Bronchial epithelial cell (primary cell): ENCODE results near the gene LYRM4. TPM values are rescaled to one million over a fixed set of nuclear protein-coding genes. Genes with fewer than 3 reads are reported as not detected.

Experiments used
- DNase-seq: peaks from one replicate; pipeline ENCODE4 v3.0.0-alpha.2; 2010; ENCODE audit warnings: low read depth
- FAIRE-seq: peaks from 2 replicates; lab custom pipeline; 2011; peaks lifted over from hg19 to GRCh38; lab: Jason Lieb, UNC
- H3K27me3 ChIP-seq: 2 replicates; pipeline ENCODE4 v1.5.1; 2011; ENCODE audit warnings: low read length; ENCODE audit not compliant: control insufficient read depth, insufficient read depth
- H3K36me3 ChIP-seq: 2 replicates; pipeline ENCODE4 v1.5.1; 2011; ENCODE audit warnings: low read length; ENCODE audit not compliant: control insufficient read depth, insufficient read depth
- H3K4me3 ChIP-seq: 2 replicates; pipeline ENCODE4 v1.5.1; 2011; ENCODE audit warnings: mild to moderate bottlenecking, low read depth, low read length, control low read depth
- CTCF ChIP-seq: IDR thresholded peaks from 2 replicates; pipeline ENCODE4 v1.5.1; 2011; ENCODE audit warnings: mild to moderate bottlenecking, moderate library complexity, low read length, control low read depth, inconsistent platforms; ENCODE audit not compliant: insufficient read depth, severe bottlenecking
- total RNA-seq: library from RNA; depleted of rRNA; stranded (reverse); fragments of >200 nt; gene quantifications from 2 replicates; pipeline ENCODE4 v1.2.1, GENCODE V29; 2014

Gene LYRM4
- total RNA-seq, 1 donor from 2014 or later, result 15.3 TPM

GRCh38 chr6:5215799-5216198 lies 45.0 kb downstream of the LYRM4 start:
- DNase-seq (no peak), FAIRE-seq (no peak)
- no peak for TF ChIP-seq CTCF
- no peak overlapping the region for H3K4me3 ChIP-seq
- H3K27me3 ChIP-seq, result no peaks in the 10 kb centered on the region
- H3K36me3 ChIP-seq, result peaks cover 2% of the 10 kb centered on the region

- Histone ChIP-seq H3K36me3 (peaks cover 2% of the 10 kb centered on the region), H3K27me3 (no peaks in the 10 kb centered on the region), H3K4me3 (no peak overlapping the region)
- no peak for TF ChIP-seq CTCF
- DNase-seq (no peak), FAIRE-seq (no peak)
Measured at GRCh38 chr6:5215159-5215558, 45.6 kb downstream of the LYRM4 start.

- H3K27me3 ChIP-seq, result no peaks in the 10 kb centered on the region
- peaks cover 2% of the 10 kb centered on the region for H3K36me3 ChIP-seq
- no peak overlapping the region for H3K4me3 ChIP-seq
- TF ChIP-seq CTCF, result peak; percentile 80
- FAIRE-seq (no peak), DNase-seq (peak; percentile 21)
Measured at GRCh38 chr6:5214570-5215052, 46.1 kb downstream of the LYRM4 start.

- Histone ChIP-seq H3K36me3 (peaks cover 2% of the 10 kb centered on the region), H3K27me3 (no peaks in the 10 kb centered on the region), H3K4me3 (no peak overlapping the region)
- FAIRE-seq (no peak), DNase-seq (no peak)
- no peak for TF ChIP-seq CTCF
Measured at GRCh38 chr6:5213836-5214235, 46.9 kb downstream of the LYRM4 start.

GRCh38 chr6:5211492-5211891 lies 49.3 kb downstream of the LYRM4 start:
- Histone ChIP-seq H3K27me3 (no peaks in the 10 kb centered on the region), H3K36me3 (peaks cover 2% of the 10 kb centered on the region), H3K4me3 (no peak overlapping the region)
- DNase-seq, result no peak
- FAIRE-seq, result no peak
- TF ChIP-seq CTCF, result no peak

- H3K4me3 ChIP-seq, result no peak overlapping the region
- no peaks in the 10 kb centered on the region for H3K36me3 ChIP-seq
- DNase-seq (no peak), FAIRE-seq (no peak)
- H3K27me3 ChIP-seq, result no peaks in the 10 kb centered on the region
- TF ChIP-seq CTCF, result no peak
Measured at GRCh38 chr6:5208471-5208971, 52.2 kb downstream of the LYRM4 start.
